Activated CD4-positive, alpha-beta T cell treated with anti-CD3 and anti-CD28 coated beads, Interleukin-2, amount 50 U/mL, for 4 hours (primary cell): ENCODE results near the gene FANCC.

ENCODE experiments used
- DNase-seq, 2 experiments: peaks; one replicate each; pipeline ENCODE4 v3.0.0-alpha.2; 2020

FANCC gene

GRCh38 chr9:95137587-95138145 lies 179.8 kb downstream of the FANCC start:
- no peak for DNase-seq

- no peak for DNase-seq
These were observed 181.8 kb downstream of the FANCC start for GRCh38 chr9:95135756-95136155.

- DNase-seq = no peak
These were observed 183.0 kb downstream of the FANCC start for GRCh38 chr9:95134457-95134881.

GRCh38 chr9:95133325-95133705 lies 184.2 kb downstream of the FANCC start:
- no peak for DNase-seq

- DNase-seq = no peak
These were observed 184.9 kb downstream of the FANCC start for GRCh38 chr9:95132366-95133324.

- DNase-seq = peak; percentile 32 to 42
These were observed 186.2 kb downstream of the FANCC start for GRCh38 chr9:95131023-95131943.

- DNase-seq = no peak
These were observed 187.0 kb downstream of the FANCC start for GRCh38 chr9:95130484-95130883.

GRCh38 chr9:95129476-95130291 lies 187.8 kb downstream of the FANCC start:
- no peak for DNase-seq

GRCh38 chr9:95128177-95128524 lies 189.4 kb downstream of the FANCC start:
- no peak for DNase-seq

- DNase-seq = peak; percentile 59 to 61
These were observed 190.0 kb downstream of the FANCC start for GRCh38 chr9:95127249-95128176.

- no peak for DNase-seq
These were observed 190.8 kb downstream of the FANCC start for GRCh38 chr9:95126739-95127138.

GRCh38 chr9:95125652-95126051 lies 191.9 kb downstream of the FANCC start:
- no peak for DNase-seq

- DNase-seq = no peak
These were observed 192.7 kb downstream of the FANCC start for GRCh38 chr9:95124582-95125367.

GRCh38 chr9:95120781-95121370 lies 196.6 kb downstream of the FANCC start:
- DNase-seq = no peak

- no peak for DNase-seq
These were observed 198.9 kb downstream of the FANCC start for GRCh38 chr9:95118596-95118995.

- DNase-seq = no peak
These were observed 200.7 kb downstream of the FANCC start for GRCh38 chr9:95116808-95117204.

- DNase-seq = no peak
These were observed 201.3 kb downstream of the FANCC start for GRCh38 chr9:95116002-95116807.

- no peak for DNase-seq
These were observed 202.4 kb downstream of the FANCC start for GRCh38 chr9:95115104-95115503.
